HFFc6 (cell line): Measurements from ENCODE around the gene SRGAP1. TPM values are rescaled to one million over a fixed set of nuclear protein-coding genes. Genes with fewer than 3 reads are reported as not detected.

ENCODE experiments used
- DNase-seq: peaks from one replicate; pipeline ENCODE4 v3.0.0-alpha.2; 2018
- H3K27ac Mint-ChIP-seq: 2 replicates; pipeline ENCODE4 v1.8.0; 2020; ENCODE audit warnings: mild to moderate bottlenecking, mixed read lengths
- H3K27me3 Mint-ChIP-seq: 2 replicates; pipeline ENCODE4 v1.8.0; 2021; ENCODE audit warnings: mild to moderate bottlenecking, moderate library complexity, mixed read lengths; ENCODE audit not compliant: insufficient read depth
- H3K36me3 Mint-ChIP-seq: 2 replicates; pipeline ENCODE4 v1.8.0; 2021; ENCODE audit warnings: low read depth, mixed read lengths
- H3K4me1 Mint-ChIP-seq: 2 replicates; pipeline ENCODE4 v1.8.0; 2020; ENCODE audit warnings: low read depth, mixed read lengths
- H3K4me3 Mint-ChIP-seq: 2 replicates; pipeline ENCODE4 v1.8.0; 2020; ENCODE audit warnings: mild to moderate bottlenecking, moderate library complexity, mixed read lengths
- H3K9me3 Mint-ChIP-seq: 2 replicates; pipeline ENCODE4 v1.8.0; 2020; ENCODE audit warnings: mild to moderate bottlenecking, mixed read lengths
- total RNA-seq, 6 experiments: library from RNA; stranded (reverse); fragmentation: NEBNext Ultra II Directional; extraction: Animal tissue kit (Norgen Biotek cat#: 25700); gene quantifications; 2 replicates in 1 of 6; 3 replicates in 5 of 6; pipeline ENCODE4 v1.2.3, GENCODE V29; 2021
- TF ChIP-seq, protein P1 (sequence below): fragments of 200-600 bp; sonication (generic); IDR thresholded peaks from 2 replicates; pipeline ENCODE4 v1.5.0; 2021; ENCODE audit warnings: antibody characterized with exemption, mild to moderate bottlenecking

SRGAP1 gene
- total RNA-seq, 6 experiments from 2014 or later, result 35.7 to 45.8 (median 40.9) TPM

DNA sequence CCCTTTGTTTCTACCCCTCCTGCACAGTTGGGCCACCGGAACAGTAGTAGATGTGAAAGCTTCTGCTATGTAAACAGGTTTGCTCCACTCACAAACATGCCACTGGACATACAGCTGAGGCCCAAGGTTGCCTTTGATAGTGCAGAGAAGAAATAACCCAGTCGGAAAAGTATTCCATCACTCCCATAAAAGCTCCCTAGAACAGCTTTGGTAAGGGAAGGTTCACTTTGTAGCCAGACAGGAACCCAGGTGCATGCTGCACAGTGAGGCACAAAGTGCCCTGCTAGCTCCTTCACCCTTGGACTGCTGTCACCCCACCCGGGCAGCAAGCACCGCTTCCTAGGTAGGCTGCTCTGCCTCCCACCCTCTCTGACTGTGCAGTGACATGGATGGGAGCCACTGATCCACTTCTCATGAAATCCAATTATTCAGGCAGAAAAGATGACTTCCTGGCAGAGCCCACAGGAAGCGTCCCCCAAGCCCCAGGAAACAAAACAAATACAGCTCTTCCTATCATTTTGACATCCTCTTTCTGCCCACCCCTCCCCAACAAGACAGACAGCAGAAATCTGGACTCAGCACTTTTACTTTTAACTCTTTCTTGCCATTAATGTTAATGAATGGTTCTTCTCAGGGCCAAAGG lies 100.2 kb downstream of the SRGAP1 start:
- no peak overlapping the region for H3K4me3 Mint-ChIP-seq
- H3K27ac Mint-ChIP-seq, result peak overlapping the region; percentile 24; the same call in 1 of the 2 replicates
- TF ChIP-seq, protein P1, sequence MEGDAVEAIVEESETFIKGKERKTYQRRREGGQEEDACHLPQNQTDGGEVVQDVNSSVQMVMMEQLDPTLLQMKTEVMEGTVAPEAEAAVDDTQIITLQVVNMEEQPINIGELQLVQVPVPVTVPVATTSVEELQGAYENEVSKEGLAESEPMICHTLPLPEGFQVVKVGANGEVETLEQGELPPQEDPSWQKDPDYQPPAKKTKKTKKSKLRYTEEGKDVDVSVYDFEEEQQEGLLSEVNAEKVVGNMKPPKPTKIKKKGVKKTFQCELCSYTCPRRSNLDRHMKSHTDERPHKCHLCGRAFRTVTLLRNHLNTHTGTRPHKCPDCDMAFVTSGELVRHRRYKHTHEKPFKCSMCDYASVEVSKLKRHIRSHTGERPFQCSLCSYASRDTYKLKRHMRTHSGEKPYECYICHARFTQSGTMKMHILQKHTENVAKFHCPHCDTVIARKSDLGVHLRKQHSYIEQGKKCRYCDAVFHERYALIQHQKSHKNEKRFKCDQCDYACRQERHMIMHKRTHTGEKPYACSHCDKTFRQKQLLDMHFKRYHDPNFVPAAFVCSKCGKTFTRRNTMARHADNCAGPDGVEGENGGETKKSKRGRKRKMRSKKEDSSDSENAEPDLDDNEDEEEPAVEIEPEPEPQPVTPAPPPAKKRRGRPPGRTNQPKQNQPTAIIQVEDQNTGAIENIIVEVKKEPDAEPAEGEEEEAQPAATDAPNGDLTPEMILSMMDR, result no peak
- H3K4me1 Mint-ChIP-seq, result peaks cover 62% of the 10 kb centered on the region
- H3K27me3 Mint-ChIP-seq, result 0 out of 2 replicates have a peak, but pooled peaks cover 2% of the 10 kb centered on the region
- no peak for DNase-seq
- no peaks in the 10 kb centered on the region for H3K9me3 Mint-ChIP-seq
- H3K36me3 Mint-ChIP-seq, result peaks cover 37% of the 10 kb centered on the region

- H3K9me3 Mint-ChIP-seq, result no peaks in the 10 kb centered on the region
- no peak for DNase-seq
- TF ChIP-seq, protein P1, result no peak
- no peak overlapping the region for H3K4me3 Mint-ChIP-seq
- H3K36me3 Mint-ChIP-seq, result peaks cover 37% of the 10 kb centered on the region
- H3K4me1 Mint-ChIP-seq, result peaks cover 63% of the 10 kb centered on the region
- H3K27ac Mint-ChIP-seq, result 0 out of 2 replicates have a peak overlapping the region, but pooled peaks have one; percentile 30
- 0 out of 2 replicates have a peak, but pooled peaks cover 2% of the 10 kb centered on the region for H3K27me3 Mint-ChIP-seq
These were observed 101.3 kb downstream of the SRGAP1 start for GRCh38 chr12:63945777-63946176.

DNA sequence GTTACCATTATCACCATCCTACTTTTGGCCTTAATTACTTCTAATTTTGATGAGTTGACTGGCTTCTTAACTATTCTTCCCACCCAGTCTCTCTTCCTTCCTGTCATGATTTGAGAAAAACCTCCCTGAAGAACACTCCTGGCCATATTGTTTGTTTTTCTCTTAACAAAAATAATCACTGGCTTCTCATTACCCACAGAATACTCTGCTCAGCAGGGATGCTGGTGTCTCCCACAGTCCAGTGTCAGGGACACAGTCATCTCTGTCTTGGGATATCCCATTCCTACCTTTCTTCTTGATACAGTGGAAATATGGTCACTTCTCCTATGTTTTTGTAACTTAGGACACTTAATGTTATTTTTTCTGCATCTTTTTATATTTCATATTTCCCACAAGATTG lies 103.7 kb downstream of the SRGAP1 start:
- TF ChIP-seq, protein P1, result no peak
- no peak for DNase-seq
- Mint-ChIP-seq H3K9me3 (no peaks in the 10 kb centered on the region), H3K4me3 (no peak overlapping the region), H3K27me3 (0 out of 2 replicates have a peak, but pooled peaks cover 2% of the 10 kb centered on the region), H3K27ac (0 out of 2 replicates have a peak overlapping the region, but pooled peaks have one; percentile 23), H3K36me3 (peaks cover 31% of the 10 kb centered on the region), H3K4me1 (peaks cover 71% of the 10 kb centered on the region)

GRCh38 chr12:63949902-63950301 lies 105.4 kb downstream of the SRGAP1 start:
- Mint-ChIP-seq H3K36me3 (peaks cover 23% of the 10 kb centered on the region), H3K9me3 (no peaks in the 10 kb centered on the region), H3K27ac (0 out of 2 replicates have a peak overlapping the region, but pooled peaks have one; percentile 19), H3K27me3 (peaks cover 6% of the 10 kb centered on the region; the same call in 1 of the 2 replicates), H3K4me3 (no peak overlapping the region), H3K4me1 (peaks cover 56% of the 10 kb centered on the region)
- no peak for DNase-seq
- TF ChIP-seq, protein P1, result no peak

DNA sequence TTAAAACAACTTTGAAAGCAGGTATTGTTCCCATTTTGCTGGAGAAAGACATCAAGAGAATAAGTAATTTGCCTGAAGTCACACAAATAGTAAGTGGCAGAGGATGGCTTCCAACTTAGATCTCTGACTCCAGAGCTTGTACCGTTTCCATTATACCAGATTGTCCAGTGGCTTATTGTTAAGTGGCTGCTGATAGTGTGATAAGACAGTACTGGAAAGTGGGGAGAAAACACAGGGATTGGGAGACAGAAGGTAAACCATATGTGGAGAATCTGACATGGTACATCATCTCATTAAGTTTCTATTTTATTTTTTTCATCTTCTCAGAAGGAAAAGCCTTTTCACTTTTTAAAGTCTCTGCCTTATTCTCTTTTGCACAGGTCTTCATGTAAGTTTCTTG lies 108.5 kb downstream of the SRGAP1 start:
- H3K4me3 Mint-ChIP-seq, result no peak overlapping the region
- no peak overlapping the region; the same call in 1 of the 2 replicates for H3K27ac Mint-ChIP-seq
- H3K27me3 Mint-ChIP-seq, result peaks cover 10% of the 10 kb centered on the region; the same call in 1 of the 2 replicates
- no peak for DNase-seq
- peaks cover 7% of the 10 kb centered on the region; the same call in 1 of the 2 replicates for H3K36me3 Mint-ChIP-seq
- H3K9me3 Mint-ChIP-seq, result no peaks in the 10 kb centered on the region
- H3K4me1 Mint-ChIP-seq, result peaks cover 60% of the 10 kb centered on the region
- TF ChIP-seq, protein P1, result no peak
